Fibroblast of the aortic adventitia (primary cell): ENCODE data around the gene PRKAR1B. TPM values are rescaled to one million over a fixed set of nuclear protein-coding genes. Genes with fewer than 3 reads are reported as not detected.

ENCODE experiments used
- DNase-seq: peaks from one replicate; pipeline ENCODE4 v3.0.0-alpha.2; 2010; ENCODE audit warnings: low read depth
- H3K4me3 ChIP-seq: 2 replicates; pipeline ENCODE4 v1.5.1; 2011; ENCODE audit warnings: low read depth, mild to moderate bottlenecking, control low read depth, low read length, moderate library complexity
- CTCF ChIP-seq: IDR thresholded peaks from 2 replicates; pipeline ENCODE4 v1.5.1; 2011; ENCODE audit warnings: mild to moderate bottlenecking, low read length, control low read depth, inconsistent platforms; ENCODE audit not compliant: insufficient read depth
- total RNA-seq: library from RNA; depleted of rRNA; stranded (reverse); fragments of >200 nt; gene quantifications from 2 replicates; pipeline ENCODE4 v1.2.3, GENCODE V29; 2012; ENCODE audit warnings: low replicate concordance

Gene PRKAR1B
- total RNA-seq, 1 donor = 7.0 TPM

GRCh38 chr7:628826-629225, 98.3 kb downstream of the PRKAR1B start:
- no peak overlapping the region for H3K4me3 ChIP-seq
- DNase-seq = no peak
- TF ChIP-seq CTCF = no peak

- H3K4me3 ChIP-seq = no peak overlapping the region
- no peak for TF ChIP-seq CTCF
- no peak for DNase-seq
These were observed 98.7 kb downstream of the PRKAR1B start for GRCh38 chr7:628402-628763.

GRCh38 chr7:627661-628401, 99.2 kb downstream of the PRKAR1B start:
- no peak overlapping the region for H3K4me3 ChIP-seq
- no peak for DNase-seq
- TF ChIP-seq CTCF = no peak

- DNase-seq = no peak
- TF ChIP-seq CTCF = no peak
- H3K4me3 ChIP-seq = no peak overlapping the region
These were observed 101.6 kb downstream of the PRKAR1B start for GRCh38 chr7:625376-625971.

- TF ChIP-seq CTCF = no peak
- H3K4me3 ChIP-seq = no peak overlapping the region
- no peak for DNase-seq
These were observed 103.6 kb downstream of the PRKAR1B start for GRCh38 chr7:623464-623863.

- no peak for TF ChIP-seq CTCF
- DNase-seq = no peak
- no peak overlapping the region for H3K4me3 ChIP-seq
These were observed 105.4 kb downstream of the PRKAR1B start for GRCh38 chr7:621572-622285.
